NCI-H69 (cell line): Measurements from ENCODE around the gene PRR27.
A peak's percentile ranks its signal among the peaks of the same experiment; 100 is the strongest.

ENCODE experiments used
- DNase-seq: peaks from one replicate; lab custom pipeline; 2025; lab: John Stamatoyannopoulos, UW

The PRR27 gene

DNA sequence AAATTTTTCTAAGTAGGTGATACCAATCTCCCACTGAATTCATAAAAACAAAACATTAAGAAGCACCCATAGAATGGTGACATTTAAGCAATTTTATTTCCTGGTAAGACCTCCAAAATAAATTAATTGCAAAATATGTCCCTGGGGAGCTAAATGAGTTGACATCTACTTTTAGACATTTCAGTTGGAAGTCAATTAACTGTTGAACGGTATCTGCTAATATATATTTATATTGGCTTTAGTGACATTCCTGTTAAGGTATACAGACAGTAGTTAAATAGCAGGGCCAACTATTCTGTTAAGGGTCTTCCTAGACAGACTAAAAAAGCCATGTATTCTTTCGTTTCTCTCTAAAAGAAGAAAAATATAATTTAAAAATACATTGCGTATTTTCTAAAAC is at the start of gene PRR27:
Gene PRR27 (plus strand): TSS at position 301 of the 400 bp plus-strand sequence. CDS start 139 bp downstream, outside the sequence.
- no peak for DNase-seq

DNA sequence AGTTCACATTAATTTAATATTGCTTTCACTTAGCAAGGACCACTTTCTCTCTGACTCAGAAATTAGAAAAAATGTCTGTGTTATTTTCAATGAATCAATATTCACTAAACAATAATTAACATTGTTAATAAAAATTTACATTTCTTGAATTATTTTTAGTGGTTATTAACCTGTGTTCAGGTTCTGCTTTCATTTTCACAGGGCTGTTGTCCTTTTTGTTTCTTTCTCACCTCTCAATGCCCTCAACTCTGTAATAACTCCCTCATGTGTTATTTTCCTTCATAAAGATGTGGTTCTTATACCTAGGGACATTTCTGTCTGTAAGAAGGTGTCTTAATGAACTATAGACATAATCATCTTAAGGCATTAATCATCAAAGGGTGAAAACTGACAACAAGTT is 43.1 kb upstream of the PRR27 start:
- DNase-seq, result no peak

DNA sequence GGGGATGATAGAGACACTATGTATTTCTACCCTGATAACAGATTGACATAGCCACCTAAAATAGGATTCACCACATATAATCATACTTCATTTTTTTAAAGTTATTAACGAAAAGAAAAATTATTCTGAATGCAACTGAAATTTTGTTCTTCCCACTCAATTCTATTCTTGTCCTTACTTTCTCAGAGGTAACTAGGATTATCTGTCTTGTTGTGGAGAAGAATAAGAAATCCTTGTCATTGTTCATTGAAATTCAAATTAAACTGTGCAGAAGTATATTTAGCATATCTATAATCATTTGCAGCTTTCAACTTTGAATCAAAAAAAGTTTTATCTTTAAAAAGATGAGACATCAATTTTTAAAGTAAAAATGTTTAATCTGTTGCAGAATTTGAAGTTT is 40.4 kb upstream of the PRR27 start:
- no peak for DNase-seq

DNA sequence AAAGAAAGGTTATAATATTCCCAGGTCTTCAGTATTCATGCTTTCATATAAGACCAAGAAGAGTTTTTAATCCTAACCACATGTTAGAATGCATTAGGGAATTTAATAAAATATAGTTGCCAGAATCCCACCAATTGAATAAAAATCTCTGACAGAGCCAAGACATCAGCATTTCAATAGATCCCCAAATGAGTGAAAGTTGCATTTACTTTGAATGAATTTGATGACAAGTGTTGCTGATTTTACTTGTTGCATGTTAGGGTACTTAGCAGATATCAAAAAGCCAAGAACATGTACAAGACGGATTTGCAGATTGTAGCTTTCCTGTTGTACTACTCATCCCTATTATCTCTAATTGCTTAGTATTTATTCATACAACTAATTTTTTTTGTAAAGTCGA is 39.9 kb upstream of the PRR27 start:
- no peak for DNase-seq

DNA sequence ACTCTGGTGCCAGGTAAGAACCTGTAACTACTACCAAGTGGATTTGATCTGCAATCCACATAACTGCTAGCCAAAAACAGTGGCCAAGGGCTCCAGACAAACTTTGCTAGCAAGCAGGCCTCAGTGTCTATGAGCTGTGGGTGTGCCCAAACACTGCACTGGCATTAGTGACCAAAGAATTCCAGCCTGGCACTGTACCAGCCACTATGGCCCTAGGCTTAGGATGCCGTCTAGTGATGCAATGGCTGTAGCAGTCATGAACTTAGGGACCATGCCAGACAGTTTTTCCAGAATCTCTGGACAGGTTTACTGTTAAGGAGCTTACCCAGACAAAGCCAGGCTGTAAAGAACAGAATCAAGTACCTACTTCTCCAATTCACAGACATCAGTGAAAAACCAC is 33.7 kb upstream of the PRR27 start:
- DNase-seq, result no peak

DNA sequence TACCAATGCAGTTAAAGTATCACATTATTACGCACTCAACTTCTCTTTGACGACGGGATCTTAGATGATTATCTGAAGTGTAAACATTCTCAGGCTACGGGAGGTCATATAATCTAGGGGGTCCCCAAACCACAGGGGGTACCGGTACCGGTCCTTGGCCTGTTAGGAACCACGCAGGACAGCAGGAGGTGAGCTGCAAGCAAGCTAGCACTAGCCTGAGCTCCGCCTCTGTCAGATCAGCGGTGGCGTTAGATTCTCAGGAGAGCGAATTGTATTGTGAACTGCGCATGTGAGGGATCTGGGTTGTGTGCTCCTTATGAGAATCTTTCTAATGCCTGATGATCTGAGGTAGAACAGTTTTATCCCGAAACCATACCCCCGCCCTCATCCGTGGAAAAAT is 20.6 kb upstream of the PRR27 start:
- no peak for DNase-seq

DNA sequence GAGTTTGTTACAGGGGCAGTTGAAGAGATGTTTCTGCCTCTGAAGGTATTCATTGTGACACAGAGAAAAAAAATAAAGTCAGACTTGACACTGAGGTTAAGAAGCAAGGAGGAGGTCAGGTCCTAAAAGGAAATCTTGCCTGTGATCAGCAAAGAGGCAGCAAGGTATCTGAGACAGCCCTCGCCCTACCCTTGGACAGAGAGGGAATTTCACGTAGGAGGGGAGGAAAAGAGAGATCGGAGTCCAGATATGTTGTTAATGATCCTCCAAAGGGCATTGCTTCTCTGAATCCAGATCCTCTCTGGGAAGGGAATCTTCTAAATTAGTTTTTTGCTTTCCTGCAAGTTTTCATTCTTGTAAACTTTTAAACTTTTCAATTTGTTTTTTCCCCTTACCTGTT is 15.3 kb upstream of the PRR27 start:
- no peak for DNase-seq

DNA sequence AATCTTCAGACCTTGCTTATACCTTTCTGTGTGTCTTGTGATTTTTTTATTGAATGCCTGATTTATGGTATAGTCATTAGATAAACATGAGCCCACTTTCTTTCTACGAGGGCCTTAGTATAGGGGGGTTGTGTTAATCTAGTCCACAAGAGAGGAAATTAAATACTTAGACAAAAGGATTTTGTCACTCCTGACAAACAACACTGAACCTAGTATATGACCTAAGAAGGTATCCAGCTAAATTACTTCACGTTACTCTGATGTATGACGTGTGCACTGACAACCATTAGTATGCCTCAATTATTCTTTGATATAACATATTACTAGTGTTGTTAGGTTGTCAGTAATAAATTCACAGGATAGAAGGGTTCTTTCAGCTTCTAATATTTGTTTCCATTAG is 2.8 kb upstream of the PRR27 start:
- DNase-seq, result no peak

DNA sequence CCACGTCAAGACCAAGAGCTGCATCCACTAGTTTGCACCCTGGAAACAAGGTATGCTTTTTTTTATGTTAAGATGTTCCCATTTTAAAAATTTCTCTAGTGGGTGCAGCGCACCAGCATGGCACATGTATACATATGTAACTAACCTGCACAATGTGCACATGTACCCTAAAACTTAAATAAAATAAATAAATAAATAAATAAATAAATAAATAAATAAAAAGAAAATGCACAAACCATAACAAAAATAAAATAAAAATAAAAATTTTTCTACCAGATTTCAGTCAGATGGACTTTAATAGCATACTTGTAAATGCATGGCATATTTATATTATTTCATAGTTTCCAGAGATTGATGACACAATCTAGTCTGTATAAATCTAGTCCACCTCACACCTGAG is 1.9 kb upstream of the PRR27 start:
- DNase-seq, result no peak

DNA sequence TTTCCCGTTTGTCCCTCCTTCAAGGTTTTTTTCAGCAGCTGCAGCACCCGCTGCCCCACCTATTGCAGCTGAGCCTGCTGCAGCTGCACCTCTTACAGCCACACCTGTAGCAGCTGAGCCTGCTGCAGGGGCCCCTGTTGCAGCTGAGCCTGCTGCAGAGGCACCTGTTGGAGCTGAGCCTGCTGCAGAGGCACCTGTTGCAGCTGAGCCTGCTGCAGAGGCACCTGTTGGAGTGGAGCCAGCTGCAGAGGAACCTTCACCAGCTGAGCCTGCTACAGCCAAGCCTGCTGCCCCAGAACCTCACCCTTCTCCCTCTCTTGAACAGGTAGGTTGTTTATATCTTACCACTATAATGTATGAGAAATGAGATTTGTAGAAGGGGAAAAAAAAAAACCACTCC is 4.5 kb downstream of the PRR27 start:
- DNase-seq, result peak; percentile 0

DNA sequence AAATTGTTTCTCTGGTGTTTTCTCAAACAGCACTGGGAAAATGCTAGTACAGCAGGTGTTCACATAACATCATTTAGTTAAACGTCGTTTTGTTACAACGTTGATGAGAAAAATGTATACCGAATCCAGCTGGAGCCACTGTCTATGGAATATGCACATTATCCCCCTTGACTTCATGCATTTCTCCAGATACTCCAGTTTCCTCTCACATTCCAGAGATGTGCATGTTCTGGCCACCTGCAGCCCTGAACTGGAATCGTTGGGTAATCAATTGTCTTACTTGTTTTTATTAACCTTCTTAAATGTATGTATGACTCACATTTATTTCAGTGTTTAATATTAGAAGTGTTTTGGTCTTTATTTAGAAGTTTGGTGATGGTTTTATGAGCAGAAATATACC is 23.1 kb downstream of the PRR27 start:
- no peak for DNase-seq

DNA sequence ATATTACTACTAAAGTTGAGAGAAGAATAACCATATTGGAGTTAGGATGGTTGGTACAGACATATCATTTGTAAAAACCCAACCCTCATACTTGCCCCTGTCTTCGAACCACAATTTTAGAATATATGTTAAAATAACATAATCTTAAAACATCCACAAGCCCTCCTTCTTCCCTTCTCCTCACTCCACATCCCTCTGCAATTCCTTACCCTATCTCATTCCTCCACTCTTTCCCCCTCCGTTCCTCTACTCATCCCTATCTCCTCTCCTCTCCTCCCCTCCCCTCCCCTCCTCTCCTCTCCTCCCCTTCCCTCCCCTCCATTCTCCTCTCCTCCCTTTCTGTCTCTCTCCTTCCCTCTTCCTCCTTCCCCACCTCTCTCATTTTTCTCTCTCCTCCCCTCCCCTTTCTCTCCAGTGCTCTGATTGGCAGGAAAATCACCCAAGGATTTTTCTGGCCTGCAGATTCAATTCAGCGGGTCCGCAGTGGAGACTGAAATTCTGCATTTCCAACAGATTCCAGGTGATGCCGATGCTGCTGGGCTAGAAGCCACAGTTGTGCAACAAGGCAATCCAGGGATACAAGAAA is 24.1 kb downstream of the PRR27 start:
- no peak for DNase-seq

DNA sequence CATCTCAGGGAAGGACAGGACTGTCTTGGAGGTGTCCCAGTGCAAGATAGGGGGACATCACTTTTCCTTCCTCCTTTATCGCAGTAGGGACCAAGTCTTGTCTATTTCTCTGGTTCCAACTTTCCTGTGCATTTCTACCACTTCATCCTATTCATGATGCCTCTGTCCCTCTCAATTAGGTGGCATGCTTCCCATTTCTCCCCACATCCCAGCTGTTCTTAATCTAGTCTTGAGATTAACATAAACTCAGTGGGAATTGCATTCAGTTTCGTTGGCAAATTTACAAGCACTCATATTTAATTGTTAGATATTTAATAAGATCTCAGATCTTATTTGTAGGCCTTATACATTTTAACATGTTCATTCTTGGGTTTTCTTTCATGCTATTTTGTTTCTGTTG is 25.8 kb downstream of the PRR27 start:
- no peak for DNase-seq

DNA sequence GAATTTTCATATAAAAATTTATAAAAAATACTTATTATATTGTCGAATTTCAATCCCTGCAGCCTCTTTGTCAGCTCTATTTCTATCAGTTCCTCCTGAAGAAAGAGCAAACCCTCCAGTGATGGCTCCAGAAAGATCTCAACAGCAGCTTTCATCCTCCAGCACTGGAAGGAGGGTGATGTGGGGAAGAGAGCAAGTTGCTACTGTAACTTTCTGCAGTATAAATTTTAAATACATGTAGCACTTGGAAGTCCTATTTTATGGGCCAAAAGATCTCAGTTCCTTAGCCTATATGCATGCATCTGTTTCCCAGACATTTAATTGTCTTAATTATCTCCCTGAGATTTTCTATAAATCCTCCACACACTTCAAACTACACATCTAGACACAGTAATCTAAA is 27.8 kb downstream of the PRR27 start:
- DNase-seq, result no peak

DNA sequence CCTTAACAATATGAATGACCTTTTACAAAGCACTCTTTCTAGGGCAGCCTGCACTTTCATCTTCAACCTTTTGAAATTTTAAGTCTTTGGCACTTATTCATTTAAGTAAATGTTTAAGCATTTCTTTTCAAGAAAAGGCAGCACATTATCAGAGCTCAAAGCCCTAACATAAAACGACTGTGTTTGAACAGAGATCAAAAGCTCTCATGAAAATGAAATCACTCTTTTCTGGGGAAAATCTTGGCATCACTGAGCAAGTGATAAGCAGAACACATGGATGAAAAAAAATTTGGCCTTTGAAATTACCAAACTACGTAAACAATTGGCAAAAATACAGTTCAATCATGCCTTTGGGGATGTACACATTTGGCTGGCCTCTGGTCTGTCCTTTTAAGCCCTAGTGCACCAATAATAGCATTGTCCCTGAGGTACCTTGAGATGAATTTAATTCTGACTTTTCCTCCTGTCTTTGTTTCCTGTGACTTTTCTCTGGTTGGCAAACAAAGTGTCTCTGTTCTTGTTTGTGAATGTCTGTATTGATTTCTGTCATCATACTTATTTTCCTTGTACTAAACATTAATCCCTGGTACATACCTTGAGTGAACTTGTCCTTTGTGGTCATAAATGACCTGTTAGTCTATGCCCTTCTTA is 28.6 kb downstream of the PRR27 start:
- no peak for DNase-seq

DNA sequence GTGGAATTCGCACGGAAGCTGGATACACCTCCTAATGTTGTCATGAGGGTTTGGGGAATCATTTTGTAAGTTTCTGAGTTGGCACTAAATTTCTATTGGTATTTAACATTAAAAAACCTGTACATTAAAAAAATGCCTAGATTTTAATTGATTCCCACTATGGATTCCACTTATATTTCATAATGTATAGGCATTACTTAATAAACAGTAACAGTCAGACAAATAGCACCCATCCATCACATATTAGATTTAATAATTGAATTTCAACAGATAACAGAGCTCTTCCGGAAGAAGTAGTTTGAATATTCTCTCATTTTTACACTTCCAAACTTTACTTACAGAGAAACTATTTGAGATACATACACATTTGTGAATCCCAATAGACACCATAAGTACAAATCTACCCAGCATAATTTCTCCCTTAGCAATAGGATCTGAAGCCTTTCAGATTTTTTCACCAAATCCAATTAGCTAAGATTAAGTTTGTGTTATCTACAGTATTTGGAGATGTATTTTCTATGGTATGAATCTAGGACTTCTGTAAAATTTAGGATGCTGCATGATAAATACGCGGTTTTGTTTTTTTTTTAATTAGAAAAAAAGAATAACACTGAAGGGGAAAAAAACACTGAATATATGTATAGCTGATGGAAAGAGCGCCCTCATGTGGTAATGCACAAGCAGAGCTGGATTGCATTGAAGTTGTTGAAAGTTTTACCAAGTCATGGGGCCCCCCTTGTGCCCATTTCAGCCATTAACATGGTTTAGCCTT is 29.3 kb downstream of the PRR27 start:
- peak; percentile 46 for DNase-seq

DNA sequence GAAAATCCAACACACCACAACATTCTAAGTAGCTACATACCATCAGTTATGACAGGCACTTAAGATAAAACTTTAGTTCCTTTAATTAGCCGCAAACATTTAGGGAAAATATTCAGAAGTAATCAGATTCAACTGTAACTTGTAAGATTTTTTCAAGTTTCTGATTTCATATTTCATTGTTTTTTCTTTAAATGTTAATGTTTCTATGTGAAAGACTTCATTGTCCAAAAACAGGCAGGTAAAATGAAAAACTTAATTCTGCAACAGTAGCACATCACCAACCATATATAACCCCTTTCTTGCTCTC is 29.9 kb downstream of the PRR27 start:
- no peak for DNase-seq

DNA sequence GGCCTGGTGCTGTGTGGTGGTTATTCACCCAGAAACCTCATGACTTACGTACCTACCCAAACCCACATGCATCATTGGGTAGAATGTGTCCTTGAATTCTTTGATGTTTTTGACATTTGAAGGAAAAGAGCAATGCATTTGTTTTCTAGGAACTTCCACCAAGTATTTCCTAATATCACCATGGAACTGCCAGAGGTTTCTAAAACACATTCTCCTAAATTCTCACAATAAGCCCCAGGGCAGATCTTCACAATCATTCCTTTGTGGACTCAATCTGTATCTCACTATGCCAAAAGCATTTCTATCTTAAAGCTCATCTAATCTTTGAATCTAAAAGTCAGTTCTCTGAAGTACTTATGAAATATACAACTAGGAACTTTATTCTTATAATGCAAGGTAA is 33.2 kb downstream of the PRR27 start:
- no peak for DNase-seq

DNA sequence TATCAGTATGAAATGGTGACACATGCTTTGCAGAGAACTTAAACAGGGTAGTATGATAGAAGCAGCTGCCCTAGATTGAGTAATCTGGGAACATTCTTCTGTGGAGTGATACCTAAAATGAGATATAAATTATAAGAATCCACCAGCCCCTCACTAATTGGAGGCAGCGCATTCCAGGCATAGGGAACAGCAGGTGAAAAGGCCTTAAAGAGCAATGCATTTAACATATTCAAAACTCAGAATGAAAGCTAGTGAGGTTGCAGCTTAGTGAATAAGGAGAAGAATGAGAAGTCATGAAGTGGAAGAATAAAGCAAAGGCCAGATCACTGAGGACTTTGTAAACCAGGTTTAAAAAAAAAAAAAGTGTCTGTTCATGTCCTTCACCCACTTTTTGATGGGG is 36.5 kb downstream of the PRR27 start:
- DNase-seq, result no peak

DNA sequence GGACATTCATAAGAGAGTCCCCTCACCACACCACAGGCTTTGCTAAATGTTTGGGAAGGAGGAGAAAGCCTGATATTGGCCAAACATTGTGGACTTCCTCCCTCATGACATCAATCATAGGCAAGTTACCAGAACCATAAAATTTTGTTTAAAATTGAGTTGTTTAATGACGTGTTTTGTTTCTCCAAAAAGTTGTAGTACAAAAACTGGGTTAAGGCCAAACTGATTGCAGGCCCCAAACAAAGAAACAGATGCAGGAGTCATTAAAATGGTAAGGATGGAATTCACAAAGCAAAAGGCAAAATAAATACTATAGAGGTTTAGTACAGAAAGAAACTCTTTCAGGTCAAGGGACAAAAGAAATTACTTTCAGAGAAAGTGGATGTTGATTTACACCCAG is 37.6 kb downstream of the PRR27 start:
- no peak for DNase-seq

DNA sequence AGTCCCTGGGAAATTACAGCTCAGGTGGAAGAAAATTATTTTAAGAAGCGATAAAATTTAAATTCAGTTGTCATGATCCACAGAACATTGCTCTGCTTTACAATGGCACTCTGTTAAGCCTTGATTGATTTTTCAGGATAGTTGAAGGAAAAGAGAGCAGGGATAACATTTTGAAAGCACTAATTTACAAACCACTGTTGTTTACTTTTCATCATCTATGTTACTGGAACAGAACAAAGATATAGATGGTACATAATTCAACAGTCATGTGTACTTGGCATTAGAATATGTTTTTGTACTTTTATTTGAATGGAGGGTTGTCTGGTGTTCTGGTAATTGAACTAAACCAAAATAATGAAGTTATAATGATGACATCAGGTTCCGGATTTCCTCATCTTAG is 38.9 kb downstream of the PRR27 start:
- DNase-seq, result no peak

DNA sequence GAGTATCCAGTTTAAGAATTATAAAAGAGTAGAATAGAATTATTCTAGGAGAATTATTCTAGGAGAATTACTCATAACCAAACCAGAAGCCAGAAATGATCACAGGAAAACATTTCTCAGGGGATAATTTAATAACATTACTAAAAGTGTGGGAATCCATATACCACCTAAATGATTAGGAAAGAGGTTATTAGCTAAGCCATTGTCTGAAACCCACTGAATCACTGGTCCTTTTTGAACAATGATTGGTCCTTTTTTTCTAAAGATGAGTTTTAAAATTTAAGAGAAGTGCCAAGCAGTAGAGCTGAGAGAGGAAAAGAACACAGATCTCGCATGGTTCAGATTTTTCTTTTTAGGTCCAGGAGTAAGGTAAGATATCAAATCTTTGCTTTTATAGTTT is 41.4 kb downstream of the PRR27 start, which contains the start of gene ODAM:
Gene ODAM (plus strand): TSS at position 301 of the 400 bp plus-strand sequence. CDS start 819 bp downstream, outside the sequence.
- no peak for DNase-seq

DNA sequence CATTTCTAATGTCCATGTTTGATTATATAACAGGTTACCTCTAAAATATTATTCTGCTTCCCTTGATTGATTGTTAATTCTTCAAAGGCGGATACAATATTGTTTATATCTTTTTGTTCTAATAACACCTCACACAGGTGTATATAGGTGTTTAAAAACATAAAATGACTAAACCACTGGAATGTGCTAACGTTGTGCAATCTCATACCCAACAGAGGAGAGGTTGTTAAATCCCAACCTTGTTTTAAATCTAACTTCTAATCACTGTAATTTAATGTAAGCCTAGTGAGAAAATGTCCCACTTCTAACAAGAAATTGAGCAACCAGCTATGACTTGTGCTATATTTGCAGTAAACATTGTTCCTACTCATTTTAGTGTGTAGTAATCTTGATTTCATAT is 42.8 kb downstream of the PRR27 start:
- no peak for DNase-seq

DNA sequence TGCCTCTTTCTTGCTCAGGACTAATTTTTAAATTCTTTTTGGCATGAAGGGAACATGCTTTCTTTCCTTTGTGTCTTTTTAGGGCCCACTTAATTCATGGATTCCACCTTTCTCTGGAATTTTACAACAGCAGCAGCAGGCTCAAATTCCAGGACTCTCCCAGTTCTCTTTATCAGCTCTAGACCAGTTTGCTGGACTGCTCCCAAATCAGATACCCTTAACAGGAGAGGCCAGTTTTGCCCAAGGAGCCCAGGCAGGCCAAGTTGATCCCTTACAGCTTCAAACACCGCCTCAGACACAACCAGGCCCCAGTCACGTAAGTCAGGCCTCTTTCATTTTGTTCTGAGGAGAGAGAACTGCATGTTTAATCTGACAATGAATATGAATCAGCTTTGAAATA is 43.8 kb downstream of the PRR27 start:
- no peak for DNase-seq
